ENCODE data around the gene GRID1. TPM values are rescaled to one million over a fixed set of nuclear protein-coding genes. Genes with fewer than 3 reads are reported as not detected.

GRID1 gene
- total and polyA plus RNA-seq, 9 of the 15 experiments (the other 6 are each of a cell fraction or from before 2014, with no cell fraction given), result 0.01 to 7.2 (median 1.2) TPM

GRCh38 chr10:86260564-86260963 lies 106.0 kb downstream of the GRID1 start (continued):
- no peak for TF ChIP-seq AFF1 (IDR thresholded peaks at IDR 0.05; ENCODE audit: low read depth in 1 of 2, partially characterized antibody in 2 of 2)
- TF ChIP-seq TAF9B (IDR thresholded peaks at IDR 0.05; ENCODE audit: partially characterized antibody), result no peak
- no peak for TF ChIP-seq ZNF282 (CRISPR knock-in tag; IDR thresholded peaks at IDR 0.05)

DNA sequence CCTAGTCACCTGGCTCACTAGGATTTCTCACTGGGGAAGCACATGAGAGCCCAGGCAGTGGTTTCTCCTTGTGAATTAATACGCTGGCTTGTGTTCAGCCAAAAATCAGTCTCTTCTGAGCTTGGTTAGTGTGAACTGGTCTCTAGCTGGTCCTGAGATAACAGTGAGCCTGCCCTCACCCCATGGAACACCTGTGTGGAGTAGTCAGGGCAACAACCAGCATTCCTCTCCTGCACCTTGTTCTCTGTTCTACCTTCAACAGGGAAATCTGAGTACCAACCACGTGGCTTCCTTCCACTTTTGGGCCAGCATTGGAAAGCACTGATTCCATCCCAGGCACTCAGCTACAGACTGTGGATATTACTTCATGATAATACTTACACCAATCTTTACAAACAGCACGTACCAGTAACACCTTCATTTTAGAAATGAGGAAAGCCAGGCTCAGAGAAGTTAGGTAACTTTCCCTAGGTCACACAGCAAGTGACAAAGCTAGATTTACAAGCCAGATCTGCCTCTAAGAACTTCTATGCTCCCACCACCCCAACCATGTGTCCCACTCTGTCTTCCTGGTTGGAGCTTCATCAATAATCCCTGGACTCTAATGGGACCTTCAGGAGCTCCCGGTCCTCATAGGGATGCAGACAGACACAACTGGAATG lies 106.6 kb downstream of the GRID1 start:
- no peak overlapping the region for H3K4me3 ChIP-seq
- H3K27ac ChIP-seq (ENCODE audit: extremely low read depth, low read depth, low read length), result no peak overlapping the region
- no peak for ATAC-seq
- H4K20me1 ChIP-seq (replicated peaks; ENCODE audit: control insufficient read depth, insufficient read depth, low read length), result no peaks in the 10 kb centered on the region
- no peaks in the 10 kb centered on the region for H3K36me3 ChIP-seq (ENCODE audit: control insufficient read depth, insufficient read depth, low read length)
- DNase-seq (ENCODE audit: extremely low read depth in 1 of 4, low spot score in 3 of 4), result no peak
- no peaks in the 10 kb centered on the region for H3K9me1 ChIP-seq (ENCODE audit: control insufficient read depth, insufficient read depth, low read length)
- H3K4me2 ChIP-seq (ENCODE audit: insufficient read depth, low read length), result no peak overlapping the region
- POLR2A ChIA-PET, result no interaction called here
- in situ Hi-C loops (cut with MboI) (loop anchor here (10.0 kb wide), 1 partner anchor 115 kb away; no protein-coding TSS in a partner anchor), intact Hi-C loops (cut with micrococcal nuclease) (no loop called here)
- no peak for FAIRE-seq
- peaks cover 0 to 6% of the 10 kb centered on the region in 2 experiments; a peak in 1 of 5 replicates for H3K27me3 ChIP-seq (ENCODE audit: control insufficient read depth in 2 of 2, insufficient read depth in 2 of 2, low read length in 2 of 2)
- no peaks in the 10 kb centered on the region for H3K79me2 ChIP-seq (ENCODE audit: control insufficient read depth, insufficient read depth, low read length)
- WGBS (ENCODE audit: insufficient coverage, low coverage, missing lambda C conversion rate), result 0% methylated on average over 4 of the region's 4 CpGs
- CTCF ChIA-PET (ENCODE audit: low intra/inter-chr PET ratio), result no interaction called here
- no peak overlapping the region for H3K9ac ChIP-seq (ENCODE audit: insufficient read depth in 1 of 2, low read depth in 2 of 2, low read length in 2 of 2)
- peaks cover 0 to 4% of the 10 kb centered on the region in 2 experiments; a peak in 1 of 5 replicates for H3K4me1 ChIP-seq (replicated peaks in 1 of 2; ENCODE audit: control insufficient read depth in 2 of 2, insufficient read depth in 2 of 2, low read length in 2 of 2)
- no peaks in the 10 kb centered on the region for H3K9me3 ChIP-seq (replicated peaks; ENCODE audit: control insufficient read depth, insufficient read depth, low read depth, low read length)
- BruUV-seq (replicated peaks), result no TSS peak
- no peak overlapping the region for H2AFZ ChIP-seq (ENCODE audit: low read depth, low read length)
- TF ChIP-seq NELFE (IDR thresholded peaks at IDR 0.05; ENCODE audit: insufficient read depth, insufficient read length) (no peak), TOE1 (IDR thresholded peaks at IDR 0.05; ENCODE audit: borderline replicate concordance) (no peak), TOE1 (CRISPR knock-in tag; IDR thresholded peaks at IDR 0.05; ENCODE audit: borderline replicate concordance, low read depth) (no peak), HNRNPH1 (optimal IDR thresholded peaks at IDR 0.05; ENCODE audit: low read depth, low read length) (no peak), MYNN (IDR thresholded peaks at IDR 0.05) (no peak), MYNN (CRISPR knock-in tag; IDR thresholded peaks at IDR 0.05) (no peak), ZNF263 (CRISPR knock-in tag; IDR thresholded peaks at IDR 0.05; ENCODE audit: borderline replicate concordance) (no peak), ZNF551 (CRISPR knock-in tag; IDR thresholded peaks at IDR 0.05) (no peak), ZNF695 (CRISPR knock-in tag; IDR thresholded peaks at IDR 0.05) (no peak), ZFP36 (IDR thresholded peaks at IDR 0.05; ENCODE audit: low read depth, low read length, partially characterized antibody) (peak; percentile 50)
- TF ChIP-seq, protein P1, sequence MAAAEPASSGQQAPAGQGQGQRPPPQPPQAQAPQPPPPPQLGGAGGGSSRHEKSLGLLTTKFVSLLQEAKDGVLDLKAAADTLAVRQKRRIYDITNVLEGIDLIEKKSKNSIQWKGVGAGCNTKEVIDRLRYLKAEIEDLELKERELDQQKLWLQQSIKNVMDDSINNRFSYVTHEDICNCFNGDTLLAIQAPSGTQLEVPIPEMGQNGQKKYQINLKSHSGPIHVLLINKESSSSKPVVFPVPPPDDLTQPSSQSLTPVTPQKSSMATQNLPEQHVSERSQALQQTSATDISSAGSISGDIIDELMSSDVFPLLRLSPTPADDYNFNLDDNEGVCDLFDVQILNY (CRISPR knock-in tag; IDR thresholded peaks at IDR 0.05), result no peak
